Measurements from ENCODE around the gene COL4A2. TPM values are rescaled to one million over a fixed set of nuclear protein-coding genes. Genes with fewer than 3 reads are reported as not detected.
"Not testable (repeated sequence)": the region's sequence is repeated elsewhere in the genome, so short reads cannot be mapped to it uniquely, and the experiment has no call there.

Gene COL4A2
- total and polyA plus RNA-seq, 4 donors: 130 to 334 (median 170) TPM

DNA sequence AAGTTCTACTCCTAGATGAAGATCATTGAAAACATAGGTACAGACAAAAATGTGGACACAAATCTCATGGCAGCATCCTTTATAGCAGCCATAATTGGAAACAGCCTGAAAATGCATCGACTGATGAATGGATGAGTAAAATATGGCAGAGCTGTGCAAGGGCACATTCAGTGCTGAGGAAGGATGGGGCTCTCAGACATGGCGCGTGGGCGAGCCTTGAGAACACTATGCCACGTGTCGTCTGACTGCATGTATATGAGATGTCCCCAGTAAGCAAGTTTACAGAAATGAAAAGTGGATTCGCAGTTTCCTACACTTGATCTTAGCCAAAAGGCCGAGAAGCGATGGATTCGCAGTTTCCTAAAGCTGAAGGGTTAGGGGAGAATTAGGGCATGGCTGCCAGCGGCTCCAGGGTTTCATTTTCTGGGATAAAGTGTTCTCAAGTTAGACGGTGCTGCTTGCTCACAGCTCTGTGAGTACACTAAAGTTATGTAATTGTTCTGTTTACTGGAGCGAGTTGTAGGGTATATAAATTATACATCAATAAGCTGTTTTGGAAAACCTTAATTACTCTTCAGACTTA is 176.4 kb downstream of the COL4A2 start:
- peaks cover 12% of the 10 kb centered on the region for H3K4me1 ChIP-seq (ENCODE audit: control insufficient read depth, insufficient read depth, low read length)
- H3K36me3 ChIP-seq (ENCODE audit: control insufficient read depth, insufficient read depth, low read length): peaks cover 26% of the 10 kb centered on the region
- H3K27me3 ChIP-seq (ENCODE audit: control insufficient read depth, insufficient read depth, low read length): no peaks in the 10 kb centered on the region
- no peaks in the 10 kb centered on the region for H3K9me3 ChIP-seq (ENCODE audit: control insufficient read depth, insufficient read depth, low read length)
- no peak for DNase-seq (ENCODE audit: low read depth in 4 of 6, low spot score in 6 of 6)
- H3K27ac ChIP-seq (ENCODE audit: low read depth, low read length): no peak overlapping the region
- no peak overlapping the region for H3K4me3 ChIP-seq (ENCODE audit: low read depth, low read length)
- 95% methylated on average over 11 of the region's 13 CpGs for WGBS (ENCODE audit: insufficient coverage)

GRCh38 chr13:110484290-110485048 is 177.4 kb downstream of the COL4A2 start:
- H3K4me1 ChIP-seq (ENCODE audit: control insufficient read depth, insufficient read depth, low read length): peaks cover 4% of the 10 kb centered on the region
- no peak overlapping the region for H3K4me3 ChIP-seq (ENCODE audit: low read depth, low read length)
- H3K36me3 ChIP-seq (ENCODE audit: control insufficient read depth, insufficient read depth, low read length): peaks cover 20% of the 10 kb centered on the region
- DNase-seq (ENCODE audit: low read depth in 4 of 6, low spot score in 6 of 6): no peak
- no peak overlapping the region for H3K27ac ChIP-seq (ENCODE audit: low read depth, low read length)
- H3K9me3 ChIP-seq (ENCODE audit: control insufficient read depth, insufficient read depth, low read length): no peaks in the 10 kb centered on the region
- 90% methylated on average over 17 of the region's 18 CpGs for WGBS (ENCODE audit: insufficient coverage)
- no peaks in the 10 kb centered on the region for H3K27me3 ChIP-seq (ENCODE audit: control insufficient read depth, insufficient read depth, low read length)

GRCh38 chr13:110485604-110486003 is 178.5 kb downstream of the COL4A2 start:
- WGBS (ENCODE audit: insufficient coverage): 69% methylated on average over 9 of the region's 9 CpGs
- peaks cover 24% of the 10 kb centered on the region for H3K36me3 ChIP-seq (ENCODE audit: control insufficient read depth, insufficient read depth, low read length)
- no peaks in the 10 kb centered on the region for H3K4me1 ChIP-seq (ENCODE audit: control insufficient read depth, insufficient read depth, low read length)
- DNase-seq (ENCODE audit: low read depth in 4 of 6, low spot score in 6 of 6): no peak
- no peaks in the 10 kb centered on the region for H3K27me3 ChIP-seq (ENCODE audit: control insufficient read depth, insufficient read depth, low read length)
- no peaks in the 10 kb centered on the region for H3K9me3 ChIP-seq (ENCODE audit: control insufficient read depth, insufficient read depth, low read length)
- no peak overlapping the region for H3K4me3 ChIP-seq (ENCODE audit: low read depth, low read length)
- no peak overlapping the region for H3K27ac ChIP-seq (ENCODE audit: low read depth, low read length)

DNA sequence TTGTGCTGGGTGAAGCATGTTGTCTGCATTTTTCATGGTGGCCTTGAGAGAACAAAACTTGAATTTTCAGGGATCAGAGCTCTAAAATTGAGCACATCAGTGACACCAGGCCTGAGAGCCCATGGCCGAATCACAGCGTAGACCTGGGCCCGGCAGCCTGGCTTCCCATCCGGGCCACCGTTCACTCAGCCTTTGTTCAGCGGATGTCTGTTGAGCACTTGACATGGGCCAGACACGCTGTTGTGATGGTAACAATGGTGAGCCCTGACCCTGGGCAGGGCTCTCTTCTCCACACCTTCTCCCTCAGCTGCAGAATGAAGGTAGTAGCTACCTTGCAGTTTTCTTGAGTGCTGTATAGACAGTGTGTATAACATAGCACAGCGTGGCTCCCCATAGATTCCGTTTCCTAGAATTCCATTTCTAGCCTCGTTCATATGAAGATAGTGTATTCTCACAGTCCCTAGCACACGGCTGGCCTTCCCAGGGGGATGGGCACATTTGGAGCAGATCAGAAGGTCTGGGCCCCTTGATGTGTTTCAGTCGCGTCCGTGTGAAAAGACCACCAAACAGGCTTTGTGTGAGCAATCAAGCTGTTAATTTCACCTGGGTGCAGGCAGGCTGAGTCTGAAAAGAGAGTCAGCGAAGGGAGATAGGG is 179.1 kb downstream of the COL4A2 start:
- 73% methylated on average over 8 of the region's 15 CpGs for WGBS (ENCODE audit: insufficient coverage)
- no peak for DNase-seq (ENCODE audit: low read depth in 4 of 6, low spot score in 6 of 6)

GRCh38 chr13:110486880-110487279 is 179.8 kb downstream of the COL4A2 start:
- DNase-seq (ENCODE audit: low read depth in 4 of 6, low spot score in 6 of 6); H3K9me3 ChIP-seq (ENCODE audit: control insufficient read depth, insufficient read depth, low read length); H3K27ac ChIP-seq (ENCODE audit: low read depth, low read length); H3K4me3 ChIP-seq (ENCODE audit: low read depth, low read length); H3K27me3 ChIP-seq (ENCODE audit: control insufficient read depth, insufficient read depth, low read length); H3K4me1 ChIP-seq (ENCODE audit: control insufficient read depth, insufficient read depth, low read length): not testable (repeated sequence)
- peaks cover 26% of the 10 kb centered on the region for H3K36me3 ChIP-seq (ENCODE audit: control insufficient read depth, insufficient read depth, low read length)
- 71% methylated on average over 2 of the region's 3 CpGs for WGBS (ENCODE audit: insufficient coverage)

More for the DNA sequence above, 179.1 kb downstream of the COL4A2 start:
- H3K27me3 ChIP-seq (ENCODE audit: control insufficient read depth, insufficient read depth, low read length): no peaks in the 10 kb centered on the region
- no peak overlapping the region for H3K27ac ChIP-seq (ENCODE audit: low read depth, low read length)
- H3K4me1 ChIP-seq (ENCODE audit: control insufficient read depth, insufficient read depth, low read length): no peaks in the 10 kb centered on the region
- H3K9me3 ChIP-seq (ENCODE audit: control insufficient read depth, insufficient read depth, low read length): no peaks in the 10 kb centered on the region
- H3K36me3 ChIP-seq (ENCODE audit: control insufficient read depth, insufficient read depth, low read length): peaks cover 24% of the 10 kb centered on the region
- H3K4me3 ChIP-seq (ENCODE audit: low read depth, low read length): no peak overlapping the region

- H3K36me3 ChIP-seq (ENCODE audit: control insufficient read depth, insufficient read depth, low read length): peaks cover 30% of the 10 kb centered on the region
- H3K4me3 ChIP-seq (ENCODE audit: low read depth, low read length): no peak overlapping the region
- no peak for DNase-seq (ENCODE audit: low read depth in 4 of 6, low spot score in 6 of 6)
- peaks cover 13% of the 10 kb centered on the region for H3K4me1 ChIP-seq (ENCODE audit: control insufficient read depth, insufficient read depth, low read length)
- no peaks in the 10 kb centered on the region for H3K9me3 ChIP-seq (ENCODE audit: control insufficient read depth, insufficient read depth, low read length)
- 91% methylated on average over 22 of the region's 24 CpGs for WGBS (ENCODE audit: insufficient coverage)
- H3K27me3 ChIP-seq (ENCODE audit: control insufficient read depth, insufficient read depth, low read length): no peaks in the 10 kb centered on the region
- no peak overlapping the region for H3K27ac ChIP-seq (ENCODE audit: low read depth, low read length)
Observed at GRCh38 chr13:110490009-110490770, 183.1 kb downstream of the COL4A2 start.

DNA sequence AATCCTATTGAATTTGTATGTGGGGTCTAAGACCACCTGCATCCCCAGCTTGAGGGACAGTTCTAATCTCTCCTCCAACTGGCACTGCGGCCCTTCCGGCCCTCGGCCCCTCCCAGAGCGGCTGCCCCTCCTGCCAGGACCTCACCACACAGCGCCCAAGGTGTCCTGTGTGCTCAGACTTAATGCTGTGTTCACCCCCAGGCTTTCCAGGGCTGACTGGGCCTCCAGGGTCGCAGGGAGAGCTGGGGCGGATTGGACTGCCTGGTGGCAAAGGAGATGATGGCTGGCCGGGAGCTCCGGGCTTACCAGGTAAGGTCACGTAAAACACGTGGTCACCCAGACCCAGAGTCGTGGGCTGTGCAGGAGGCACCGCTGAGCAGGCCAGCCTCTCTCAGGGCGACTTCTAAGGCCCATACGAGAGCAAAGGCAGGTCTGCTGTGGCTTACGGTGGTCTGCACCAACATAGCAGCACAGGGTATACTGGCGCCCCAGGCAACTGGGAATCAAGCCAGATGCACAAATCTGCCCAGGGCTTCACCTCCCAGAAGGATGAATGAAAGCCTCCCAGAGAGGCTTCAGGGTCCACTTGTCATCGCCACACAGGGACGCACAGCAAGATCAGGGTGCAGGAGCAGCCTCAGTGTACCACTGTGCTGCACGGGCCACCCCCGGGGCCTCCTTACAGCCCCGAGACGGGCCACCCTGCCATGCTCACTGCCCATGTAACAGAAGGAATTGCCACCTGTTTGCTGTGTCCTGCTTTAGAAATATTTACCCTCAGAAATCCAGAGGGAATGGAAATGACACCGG is 185.0 kb downstream of the COL4A2 start:
- DNase-seq (ENCODE audit: low read depth in 4 of 6, low spot score in 6 of 6): no peak
- Histone ChIP-seq H3K27me3 (ENCODE audit: control insufficient read depth, insufficient read depth, low read length) (no peaks in the 10 kb centered on the region), H3K36me3 (ENCODE audit: control insufficient read depth, insufficient read depth, low read length) (peaks cover 29% of the 10 kb centered on the region), H3K4me3 (ENCODE audit: low read depth, low read length) (no peak overlapping the region), H3K4me1 (ENCODE audit: control insufficient read depth, insufficient read depth, low read length) (peaks cover 13% of the 10 kb centered on the region), H3K27ac (ENCODE audit: low read depth, low read length) (no peak overlapping the region), H3K9me3 (ENCODE audit: control insufficient read depth, insufficient read depth, low read length) (no peaks in the 10 kb centered on the region)
- WGBS (ENCODE audit: insufficient coverage): 80% methylated on average over 23 of the region's 24 CpGs

DNA sequence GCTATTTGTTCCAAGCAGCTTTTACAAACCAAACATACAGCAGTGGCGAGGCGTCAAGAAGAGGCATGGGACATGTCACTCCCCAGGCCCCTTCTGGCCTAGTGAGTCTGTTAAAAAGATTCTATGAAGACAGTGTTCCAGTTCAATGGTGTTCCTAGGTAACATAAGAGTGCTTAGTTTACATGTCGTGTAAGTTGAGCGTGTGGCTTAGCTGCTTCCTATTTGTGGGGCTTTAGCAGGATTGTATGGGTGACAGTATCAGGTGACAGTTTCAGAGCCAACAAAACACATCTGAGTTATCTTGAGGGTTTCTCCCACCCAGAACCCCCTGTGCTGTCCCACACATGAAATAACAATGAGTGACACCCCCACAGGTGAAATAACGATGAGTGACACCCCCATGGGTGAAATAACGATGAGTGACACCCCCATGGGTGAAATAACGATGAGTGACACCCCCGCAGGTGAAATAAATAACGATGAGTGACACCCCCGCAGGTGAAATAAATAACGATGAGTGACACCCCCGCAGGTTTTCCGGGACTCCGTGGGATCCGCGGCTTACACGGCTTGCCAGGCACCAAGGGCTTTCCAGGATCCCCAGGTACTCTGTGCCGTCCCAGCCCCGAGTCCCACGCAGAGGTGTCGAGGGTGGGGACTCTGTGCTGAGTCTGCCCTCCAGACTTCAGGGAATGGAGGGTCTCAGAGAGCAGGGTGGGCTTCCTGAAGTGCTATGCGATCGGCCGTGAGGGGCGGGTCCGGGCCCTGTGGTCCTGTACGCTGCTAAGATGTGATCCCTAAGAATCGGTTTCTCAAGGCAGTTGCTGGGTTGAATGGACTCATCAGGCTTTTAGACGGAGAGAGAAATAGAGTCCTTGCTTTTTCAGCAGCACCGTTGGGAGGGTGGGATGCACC is 185.9 kb downstream of the COL4A2 start:
- Histone ChIP-seq H3K4me1 (ENCODE audit: control insufficient read depth, insufficient read depth, low read length) (peaks cover 13% of the 10 kb centered on the region), H3K9me3 (ENCODE audit: control insufficient read depth, insufficient read depth, low read length) (no peaks in the 10 kb centered on the region), H3K4me3 (ENCODE audit: low read depth, low read length) (no peak overlapping the region), H3K27ac (ENCODE audit: low read depth, low read length) (no peak overlapping the region), H3K36me3 (ENCODE audit: control insufficient read depth, insufficient read depth, low read length) (peaks cover 29% of the 10 kb centered on the region), H3K27me3 (ENCODE audit: control insufficient read depth, insufficient read depth, low read length) (no peaks in the 10 kb centered on the region)
- no peak for DNase-seq (ENCODE audit: low read depth in 4 of 6, low spot score in 6 of 6)
- WGBS (ENCODE audit: insufficient coverage): 95% methylated on average over 29 of the region's 30 CpGs

Measured in spinal cord (tissue), 10 donors.